HG03457 (cell line): ENCODE results near the gene CSTF2T.
"Not testable (repeated sequence)": the region's sequence is repeated elsewhere in the genome, so short reads cannot be mapped to it uniquely, and the experiment has no call there.

ENCODE experiments used
- ATAC-seq: cut with Tn5 transposase; IDR thresholded peaks from one replicate; pipeline ENCODE4 v1.9.1; 2021; ENCODE audit warnings: moderate number of reproducible peaks; ENCODE audit not compliant: unreplicated experiment

CSTF2T gene

DNA sequence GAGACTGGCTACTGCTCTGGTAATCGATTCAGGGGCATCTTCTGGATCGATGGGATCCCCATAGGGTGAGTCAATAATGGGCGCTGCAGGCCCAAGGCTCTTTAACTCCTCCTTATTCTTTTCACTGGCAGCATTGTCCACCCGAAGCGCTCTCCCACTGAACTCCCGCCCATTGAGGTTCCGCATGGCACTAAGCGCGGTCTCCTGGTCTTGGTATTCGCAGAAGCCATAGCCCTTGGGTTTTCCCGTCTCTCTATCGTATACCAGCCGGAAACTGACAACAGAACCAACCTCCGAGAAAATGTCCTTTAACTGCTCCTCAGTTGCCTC is 285 bp downstream of the CSTF2T start:
- peak; percentile 31 for ATAC-seq

DNA sequence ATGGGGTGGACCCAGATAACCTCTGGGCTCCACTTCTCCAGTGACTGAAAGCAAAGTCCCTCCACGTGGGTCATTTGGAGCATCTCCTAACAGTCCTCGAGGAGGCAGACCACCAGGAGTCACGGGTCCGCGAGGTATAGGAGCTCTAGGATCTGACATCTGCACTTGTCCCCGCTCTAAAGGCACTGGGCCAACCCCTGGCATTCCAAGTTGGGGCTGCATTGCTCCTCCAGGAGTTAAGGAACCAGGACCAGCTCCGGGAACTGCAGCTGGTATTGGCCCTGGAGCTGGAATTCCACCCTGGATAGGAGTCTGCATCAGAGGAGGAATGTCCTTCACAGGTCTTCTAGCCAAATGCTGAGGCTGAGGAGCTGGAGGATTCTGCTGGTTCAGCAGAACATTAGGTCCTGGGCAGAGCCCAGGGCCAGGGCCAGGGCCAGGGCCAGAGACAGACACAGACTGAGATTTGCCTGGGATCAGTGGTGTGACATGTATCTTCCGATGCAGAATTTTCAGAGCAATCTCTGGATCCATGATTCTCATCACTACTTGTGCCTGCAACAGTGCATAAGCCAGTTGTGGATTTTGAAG is 827 bp downstream of the CSTF2T start:
- no peak for ATAC-seq

DNA sequence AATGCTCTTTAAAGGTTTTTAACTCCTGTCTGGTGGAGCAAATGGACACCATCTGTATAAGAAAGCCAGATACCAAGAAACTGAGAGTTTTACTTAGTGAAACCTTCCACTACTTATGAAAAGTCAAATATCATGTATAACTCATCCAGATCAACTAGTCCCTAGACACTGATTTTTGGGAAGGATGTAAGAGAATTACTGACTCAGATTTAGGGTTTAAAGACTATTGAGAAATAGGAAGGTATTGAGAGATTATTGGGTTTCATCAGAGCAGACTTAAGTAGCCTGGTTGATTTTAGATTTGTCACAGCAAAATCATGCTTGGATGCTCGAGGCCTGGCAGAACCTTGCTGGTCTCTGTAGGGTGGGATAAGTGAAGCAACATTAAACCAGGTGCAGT is 3.1 kb downstream of the CSTF2T start:
- ATAC-seq, result no peak

DNA sequence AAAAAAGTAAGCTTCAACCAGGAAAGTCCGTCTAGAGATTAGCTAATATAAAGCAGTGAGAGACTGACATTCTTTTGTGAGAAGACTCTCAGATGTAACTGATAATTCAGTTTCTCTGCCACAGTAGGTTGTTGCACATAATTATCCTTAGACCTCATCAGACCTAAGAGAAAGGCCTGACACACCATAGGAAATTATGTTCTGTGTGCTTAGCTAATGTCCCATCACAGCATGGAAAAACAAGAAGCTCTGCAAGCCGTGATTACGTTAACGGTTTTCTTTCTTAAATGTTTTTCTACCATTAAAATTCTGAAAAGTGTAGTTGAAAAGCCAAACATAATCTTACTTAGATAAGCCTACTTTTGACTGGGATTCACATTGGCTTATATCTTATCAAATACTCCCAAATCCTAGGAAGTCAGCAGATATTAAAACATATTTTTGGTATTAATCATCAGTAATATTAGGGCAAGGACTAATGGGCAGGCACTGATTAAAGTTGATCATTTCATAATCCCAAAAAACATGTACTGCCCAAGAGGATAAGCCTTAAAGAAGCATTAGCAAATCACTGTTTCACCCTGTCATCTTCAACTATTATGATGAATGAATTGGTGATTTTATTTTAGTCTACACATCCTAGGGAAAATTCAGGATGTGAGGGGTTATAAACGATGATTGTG is 5.2 kb downstream of the CSTF2T start:
- no peak for ATAC-seq

DNA sequence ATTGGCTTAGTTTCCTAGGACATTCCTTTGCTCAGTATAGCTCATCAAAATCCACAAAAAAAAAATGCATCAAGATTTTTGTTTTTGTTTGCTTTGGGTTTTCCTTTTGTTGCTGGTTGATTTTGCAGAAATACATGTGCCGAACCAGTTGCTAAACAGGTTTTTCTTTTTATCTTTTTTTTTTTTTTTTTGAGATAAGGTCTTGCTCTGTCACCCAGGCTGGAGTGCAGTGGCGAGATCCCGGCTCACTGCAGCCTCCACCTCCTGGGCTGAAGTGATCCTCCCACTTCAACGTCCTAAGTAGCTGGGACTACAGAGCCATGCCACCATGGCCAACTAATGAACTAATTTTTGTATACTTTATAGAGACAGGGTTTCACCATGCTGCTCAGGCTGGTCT is 8.3 kb downstream of the CSTF2T start:
- no peak for ATAC-seq

DNA sequence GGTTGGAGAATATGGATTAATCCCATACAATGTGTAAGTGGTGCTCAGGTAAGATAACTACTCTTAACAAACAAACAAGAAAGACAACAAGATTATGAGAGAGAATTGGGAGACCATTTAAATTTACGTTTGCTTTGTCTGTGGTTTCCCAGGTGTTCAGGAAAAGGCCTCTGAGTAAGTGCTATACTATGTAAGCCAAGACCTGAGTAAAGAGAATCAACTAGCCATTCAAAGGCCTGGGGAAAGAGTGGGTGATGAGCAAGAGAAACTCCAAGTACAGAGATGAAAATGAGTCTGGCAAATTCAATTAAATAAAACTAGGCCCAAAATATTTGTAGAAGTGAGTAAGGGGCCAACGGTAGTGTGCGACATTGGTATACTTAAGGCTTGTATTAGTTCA is 9.9 kb downstream of the CSTF2T start:
- ATAC-seq, result no peak

DNA sequence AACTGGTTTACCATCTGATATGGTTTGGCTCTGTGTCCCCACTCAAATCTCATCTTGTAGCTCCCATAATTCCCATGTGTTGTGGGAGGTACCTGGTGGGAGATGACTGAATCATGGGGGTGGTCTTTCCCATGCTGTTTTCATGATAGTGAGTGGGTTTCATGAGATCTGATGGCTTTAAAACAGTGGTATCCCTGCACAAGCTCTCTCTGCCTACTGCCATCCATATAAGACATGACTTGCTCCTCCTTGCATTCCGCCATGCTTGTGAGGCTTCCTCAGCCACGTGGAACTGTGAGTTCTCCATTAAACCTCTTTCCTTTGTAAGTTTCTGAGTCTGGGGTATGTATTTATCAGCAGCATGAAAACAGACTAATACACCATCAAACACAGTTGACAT is 10.6 kb downstream of the CSTF2T start:
- not testable (repeated sequence) for ATAC-seq

DNA sequence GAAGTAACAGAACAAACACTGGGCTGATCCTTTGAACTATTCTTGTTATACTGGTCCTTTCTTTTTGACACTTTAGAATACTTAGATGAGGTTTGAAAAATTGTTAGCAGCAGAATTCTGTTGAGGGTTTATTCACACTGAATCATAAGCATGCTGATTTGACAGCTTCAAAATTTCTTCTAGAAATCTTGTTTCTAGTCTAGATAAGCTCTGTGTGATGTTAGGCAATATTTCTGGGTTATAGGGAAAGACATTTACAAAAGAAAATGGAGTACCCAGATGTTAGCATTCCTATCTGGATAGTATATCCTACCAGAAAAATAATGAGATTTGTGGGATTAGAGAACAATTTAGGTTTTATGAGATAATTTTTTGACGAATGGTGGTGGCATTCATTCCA is 12.1 kb downstream of the CSTF2T start:
- no peak for ATAC-seq

DNA sequence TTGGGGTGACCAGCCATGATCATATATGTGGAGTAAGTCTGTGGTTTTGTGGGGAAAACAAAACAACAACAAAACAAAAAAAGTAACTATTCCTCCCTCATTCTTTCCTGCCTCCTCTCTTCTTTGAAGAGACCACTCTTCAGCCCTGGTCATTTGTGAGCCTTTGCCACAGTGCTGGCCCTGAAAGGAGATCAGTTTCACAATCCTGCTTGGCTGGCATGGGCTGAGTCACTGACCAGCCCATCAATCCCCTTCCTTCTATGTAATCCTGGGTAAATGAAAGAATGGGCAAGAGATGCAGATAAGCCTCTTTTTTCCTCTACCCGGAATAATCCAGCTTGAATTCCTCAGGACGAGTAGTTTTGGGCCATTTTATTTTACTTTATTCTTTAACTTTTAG is 13.6 kb downstream of the CSTF2T start:
- ATAC-seq, result no peak

DNA sequence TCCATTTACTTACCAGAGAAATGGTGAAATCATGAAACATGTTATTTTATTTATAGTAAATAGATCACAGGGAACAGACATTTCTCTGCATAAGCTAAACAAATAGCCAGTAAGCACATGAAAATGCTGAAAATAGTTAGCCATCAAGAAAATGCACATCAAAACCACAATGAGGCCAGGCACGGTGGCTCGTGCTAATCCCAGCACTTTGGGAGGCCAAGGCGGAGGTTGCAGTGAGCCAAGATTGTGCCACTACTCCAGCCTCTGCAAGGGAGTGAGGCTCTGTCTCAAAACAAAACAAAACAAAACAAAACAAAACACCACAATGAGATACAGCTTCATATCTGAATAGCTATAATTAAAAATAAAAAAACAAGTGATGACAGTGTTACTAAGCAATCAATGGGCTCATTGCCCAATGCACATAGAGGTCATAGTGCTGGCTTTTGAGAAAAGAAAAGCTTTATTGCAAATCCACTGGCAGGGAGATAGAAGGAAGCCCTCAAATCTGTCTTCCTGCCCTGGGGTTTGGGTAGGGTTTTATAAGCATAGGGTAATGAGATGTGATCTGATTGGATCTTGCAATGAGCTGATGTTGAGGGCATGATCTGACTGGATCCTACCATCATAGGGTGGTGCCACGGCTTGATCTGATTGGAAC is 16.2 kb downstream of the CSTF2T start:
- no peak for ATAC-seq

DNA sequence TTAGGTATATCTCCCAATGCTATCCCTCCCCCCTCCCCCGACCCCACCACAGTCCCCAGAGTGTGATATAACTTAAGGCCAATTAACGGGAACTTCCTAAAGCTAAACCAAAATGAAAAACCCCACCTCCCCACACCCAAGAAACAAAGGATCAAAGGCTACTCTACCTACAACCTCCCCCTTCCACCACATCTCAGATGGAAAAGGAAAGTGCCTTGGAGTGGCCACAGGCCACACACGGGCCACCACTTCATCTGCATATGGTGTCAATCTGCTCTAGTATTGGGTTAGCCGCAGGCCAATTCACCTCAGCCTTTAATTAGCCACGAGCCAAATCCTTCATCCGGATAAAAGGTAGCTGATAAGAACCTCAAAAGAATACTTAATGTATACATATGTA is 19.6 kb downstream of the CSTF2T start:
- ATAC-seq, result no peak

DNA sequence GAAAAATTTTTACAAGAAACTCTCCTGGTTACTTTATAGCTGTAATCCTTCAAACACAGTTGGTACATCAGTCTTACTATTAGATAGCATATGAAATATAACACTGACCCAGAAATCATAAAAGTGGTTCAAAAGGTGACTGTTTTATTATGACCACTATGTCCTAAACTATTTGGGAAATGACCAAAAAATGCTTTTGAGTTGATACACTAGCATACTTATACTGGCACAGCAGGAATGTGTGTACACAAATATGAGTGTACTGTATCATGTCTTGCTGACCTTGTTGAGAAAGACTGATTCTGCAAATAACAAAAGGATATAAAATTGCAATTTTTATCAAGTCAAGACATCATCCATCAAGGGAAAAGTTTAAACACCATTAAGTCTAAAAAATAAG is 24.3 kb downstream of the CSTF2T start:
- no peak for ATAC-seq

DNA sequence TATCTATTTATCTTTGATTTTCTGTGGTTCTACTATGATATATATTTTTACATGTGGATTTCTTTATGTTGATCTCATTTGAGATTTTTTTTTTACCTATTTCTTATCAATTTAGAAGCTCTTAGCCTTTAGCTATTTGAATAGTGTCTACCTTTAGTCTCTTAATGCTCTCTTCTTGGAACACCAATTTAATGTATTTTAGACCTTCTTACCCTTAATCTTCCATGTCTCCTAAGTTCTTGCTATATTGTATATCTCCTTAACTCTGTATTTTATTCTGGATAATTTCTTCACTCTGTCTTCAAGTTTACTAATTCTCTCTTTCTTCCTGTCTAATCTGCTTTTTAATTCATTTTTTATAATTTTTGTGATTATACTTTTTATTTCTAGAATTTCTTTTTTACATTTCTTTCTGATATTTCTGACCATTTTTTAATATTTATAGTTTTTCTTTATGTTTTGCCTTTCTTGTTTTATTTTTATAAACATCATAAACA is 27.3 kb downstream of the CSTF2T start:
- ATAC-seq, result no peak

DNA sequence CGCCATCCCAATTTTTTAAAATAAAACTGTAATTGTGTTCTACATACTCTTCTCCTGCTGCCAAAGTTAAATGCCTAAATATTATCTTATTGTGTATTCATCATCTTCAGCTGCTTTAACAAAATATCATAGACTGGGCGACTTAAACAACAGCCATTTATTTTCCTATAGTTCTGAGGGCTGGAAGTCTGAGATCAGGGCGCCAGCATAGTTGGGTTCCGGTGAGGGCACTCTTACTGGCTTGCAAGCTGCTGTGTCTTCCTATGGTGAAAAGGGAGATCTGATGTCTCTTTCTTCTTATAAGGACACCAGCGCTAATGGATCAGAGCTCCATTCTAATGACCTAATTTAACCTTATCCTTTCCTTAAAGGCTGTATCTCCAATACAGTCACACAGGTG is 30.4 kb downstream of the CSTF2T start:
- no peak for ATAC-seq

DNA sequence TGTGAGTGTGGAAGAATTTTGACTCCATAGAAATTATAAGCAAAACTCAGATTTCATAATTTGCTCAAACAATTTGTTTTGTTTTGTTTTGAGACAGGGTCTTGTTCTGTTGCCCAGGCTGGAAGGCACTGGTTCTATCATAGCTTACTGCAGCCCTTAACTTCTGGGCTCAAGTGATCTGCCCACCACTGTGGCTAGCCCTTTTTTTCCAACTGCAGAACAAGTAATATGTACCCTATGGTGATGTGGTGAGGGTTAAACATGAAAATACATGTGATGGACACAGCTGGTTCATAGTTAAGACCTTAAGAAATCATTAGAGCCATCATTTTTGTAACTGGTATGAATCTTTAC is 31.1 kb downstream of the CSTF2T start:
- ATAC-seq, result no peak

DNA sequence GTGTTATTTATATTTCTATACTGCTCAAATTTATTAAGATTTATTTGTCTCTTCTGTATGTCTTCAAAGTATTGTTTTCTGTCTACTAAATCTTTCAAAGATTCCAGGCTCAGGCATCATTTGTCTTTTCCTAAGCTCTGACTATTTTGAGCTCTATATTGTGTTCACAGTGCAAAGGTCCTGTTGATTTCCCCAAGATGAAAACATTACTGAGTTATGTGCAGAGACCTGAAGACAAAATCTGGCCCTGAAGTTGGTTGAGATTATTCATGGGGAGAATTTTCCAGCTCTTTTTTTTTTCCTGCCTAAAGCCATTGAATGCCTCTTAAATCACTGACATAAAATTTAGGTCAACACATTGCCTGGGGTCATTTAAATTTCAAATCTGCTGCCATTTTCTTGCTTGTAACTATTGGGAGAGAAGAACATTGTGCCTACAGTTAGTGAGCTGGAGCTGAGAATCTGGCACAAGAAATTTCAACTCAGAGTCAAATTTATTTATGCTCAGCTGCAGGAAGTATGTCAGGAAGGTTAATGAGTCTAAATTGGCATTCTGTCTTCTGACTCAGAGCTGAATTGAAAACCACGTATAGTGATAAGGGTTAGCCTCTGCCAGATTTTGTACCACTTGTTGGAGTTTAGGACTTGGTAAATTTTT is 31.6 kb downstream of the CSTF2T start:
- ATAC-seq, result no peak

DNA sequence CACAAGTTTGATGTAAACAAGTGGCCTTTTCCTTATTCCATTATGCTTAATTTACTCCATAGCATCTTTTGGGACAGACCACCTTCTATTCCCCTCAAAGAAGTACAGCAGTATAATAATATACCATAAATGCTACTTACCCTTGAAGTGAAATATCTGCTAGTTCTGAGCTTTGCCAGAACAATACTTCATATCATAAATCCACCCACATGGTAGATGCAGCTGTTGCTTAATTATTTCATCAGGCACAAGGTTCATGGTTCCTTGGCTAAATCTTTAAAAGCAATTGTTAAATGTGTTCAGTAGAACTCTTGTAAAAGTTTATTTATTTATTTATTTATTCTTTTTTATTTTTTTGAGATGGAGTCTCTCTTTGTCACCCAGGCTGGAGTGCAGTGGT is 32.9 kb downstream of the CSTF2T start:
- no peak for ATAC-seq

DNA sequence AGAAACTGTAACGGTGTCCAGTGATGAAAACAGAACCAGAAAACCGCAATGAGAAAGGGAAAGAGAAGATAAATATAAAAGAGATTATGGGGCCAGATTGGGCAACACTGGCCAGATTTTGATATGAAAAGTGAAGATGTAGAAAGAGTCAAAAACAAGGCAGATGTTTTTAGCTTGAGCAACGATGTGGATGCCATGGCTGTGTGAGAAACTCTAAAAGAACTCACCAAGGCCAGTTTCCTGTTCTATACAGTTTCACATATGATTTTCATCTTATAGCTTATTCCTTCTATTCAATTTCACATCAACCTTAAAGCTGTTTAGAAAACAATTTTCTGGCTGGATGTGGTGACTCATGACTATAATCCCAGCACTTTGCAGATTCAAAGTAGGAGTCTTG is 36.3 kb downstream of the CSTF2T start:
- ATAC-seq, result no peak

DNA sequence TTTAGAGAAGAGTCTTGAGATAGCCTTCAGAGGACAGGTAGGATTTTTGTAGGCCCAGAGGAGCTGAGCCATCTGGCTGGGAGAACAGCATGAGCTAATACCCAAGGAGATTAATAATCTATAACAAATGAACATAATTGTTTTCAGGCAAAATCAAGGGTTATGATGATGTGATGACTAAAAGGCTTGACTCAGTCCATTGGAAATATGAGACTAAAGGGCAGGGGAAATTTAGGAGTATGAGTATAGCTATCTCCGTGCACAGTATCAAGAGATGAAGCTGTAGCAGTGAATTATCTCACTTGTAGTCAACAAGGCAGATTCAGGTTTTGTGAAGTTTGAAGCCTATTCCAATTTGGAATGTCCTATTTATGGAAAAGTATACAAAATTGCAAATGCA is 40.1 kb downstream of the CSTF2T start:
- no peak for ATAC-seq

DNA sequence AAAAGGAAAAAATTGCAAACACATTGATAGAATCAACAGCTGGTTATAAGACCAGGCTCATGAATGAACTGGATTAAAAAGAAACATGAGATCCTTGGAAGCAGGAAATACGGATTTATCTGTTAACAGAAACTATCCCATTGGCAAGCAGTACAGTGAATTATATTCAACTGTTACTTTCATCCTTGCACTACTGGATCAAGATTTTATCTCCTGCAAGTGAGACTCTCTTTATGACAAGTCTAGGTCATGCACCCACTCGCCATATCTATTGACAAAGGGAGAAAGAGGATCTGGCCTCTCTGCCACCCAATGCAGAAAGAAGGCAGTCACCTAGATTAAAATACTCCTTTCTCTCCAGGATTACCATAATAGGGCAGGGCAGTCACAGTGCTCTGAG is 41.4 kb downstream of the CSTF2T start:
- no peak for ATAC-seq

DNA sequence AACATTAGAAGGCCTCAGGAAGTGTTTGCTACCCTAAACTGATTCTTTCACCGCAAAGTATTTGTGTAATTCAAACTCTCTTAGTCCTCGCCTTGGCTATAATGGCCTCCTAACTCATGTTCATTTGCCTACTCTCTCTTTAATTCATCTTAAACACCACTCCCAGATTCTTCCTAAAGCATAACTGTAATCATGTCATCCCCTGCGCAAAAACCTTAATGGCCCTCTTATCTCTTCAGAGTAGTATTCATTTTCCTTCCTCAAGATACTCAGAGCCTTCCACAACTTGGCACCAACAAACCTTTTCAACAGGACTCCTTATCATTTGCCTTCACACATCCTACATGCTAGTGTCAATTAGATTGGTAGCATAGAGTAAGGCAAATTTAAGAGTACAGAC is 42.9 kb downstream of the CSTF2T start:
- no peak for ATAC-seq

DNA sequence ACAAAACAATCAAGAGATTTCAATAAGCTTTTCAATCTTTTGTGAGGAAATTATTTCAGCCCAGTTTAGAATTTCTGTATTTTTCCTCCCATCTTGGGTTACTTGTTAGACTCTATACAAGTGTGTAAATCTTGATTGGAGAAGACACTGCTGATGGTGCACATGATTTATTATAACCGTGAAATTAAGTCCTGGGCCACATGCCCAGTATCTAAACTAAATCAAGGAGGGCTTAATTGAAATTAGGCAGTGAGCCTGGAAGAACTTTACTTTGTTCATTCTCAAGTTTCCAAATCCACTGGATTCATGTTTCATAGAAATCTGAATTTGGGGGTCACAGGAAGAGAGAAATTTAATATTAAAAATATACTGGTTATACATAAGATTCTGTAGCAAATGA is 44.5 kb downstream of the CSTF2T start:
- ATAC-seq, result no peak
